NB4 (cell line): ENCODE results near the gene EXOC7.

Experiments used
- CTCF ChIP-seq: IDR thresholded peaks from one replicate; pipeline ENCODE4 v1.5.1; 2012; ENCODE audit warnings: low read depth, low read length
- MYC ChIP-seq: IDR thresholded peaks from 2 replicates; pipeline ENCODE4 v1.6.1; 2011; ENCODE audit warnings: low read depth, low read length
- POLR2A ChIP-seq: IDR thresholded peaks from 2 replicates; pipeline ENCODE4 v1.6.1; 2011; ENCODE audit warnings: mild to moderate bottlenecking; ENCODE audit not compliant: insufficient read length; ENCODE audit errors: extremely low read depth

- no peak for TF ChIP-seq POLR2A
- no peak for TF ChIP-seq CTCF
- no peak for TF ChIP-seq MYC
These were observed 15.3 kb downstream of the EXOC7 start for GRCh38 chr17:76088041-76088867.
